Upper lobe of left lung (tissue), 4 donors: ENCODE results near the gene KRTAP10-5.

Experiments
- CTCF ChIP-seq, 6 experiments: fragments of 450-650 bp in 4 of 6; fragments of 200-600 bp in 2 of 6; sonication (generic) in 2 of 6; IDR thresholded peaks; one replicate each; pipeline ENCODE4 v1.5.1; 2016 to 2019; ENCODE audit warnings: antibody characterized with exemption in 6 of 6
- EP300 ChIP-seq, 4 donors: sonication (generic); formaldehyde crosslinking; IDR thresholded peaks; one replicate each; pipeline ENCODE4 v1.5.1; 2017; ENCODE audit warnings: antibody characterized with exemption in 4 of 4, control low read depth in 2 of 4
- POLR2A ChIP-seq, 4 donors: fragments of 450-650 bp; IDR thresholded peaks; one replicate each; pipeline ENCODE4 v1.5.1; 2016 to 2017; ENCODE audit warnings: antibody characterized with exemption in 4 of 4, mild to moderate bottlenecking in 2 of 4
- POLR2AphosphoS5 ChIP-seq, 2 donors: sonication (generic); formaldehyde crosslinking; IDR thresholded peaks; one replicate each; pipeline ENCODE4 v1.5.1; 2017; ENCODE audit warnings: antibody characterized with exemption in 2 of 2

GRCh38 chr21:44589586-44590305 is 9.3 kb upstream of the KRTAP10-5 start:
- TF ChIP-seq CTCF (IDR thresholded peaks at IDR 0.05) (no peak), EP300 (IDR thresholded peaks at IDR 0.05) (no peak), POLR2AphosphoS5 (IDR thresholded peaks at IDR 0.05) (no peak), POLR2A (IDR thresholded peaks at IDR 0.05) (no peak)
